Activated CD4-positive, alpha-beta T cell treated with anti-CD3 and anti-CD28 coated beads, Interleukin-2, amount 50 U/mL, for 24 hours (primary cell): ENCODE measurements around the gene NAA15.
A peak's percentile ranks its signal among the peaks of the same experiment; 100 is the strongest.
"Not testable (repeated sequence)": the region's sequence is repeated elsewhere in the genome, so short reads cannot be mapped to it uniquely, and the experiment has no call there.

Experiments used
- DNase-seq, 2 donors: peaks; one replicate each; pipeline ENCODE4 v3.0.0-alpha.2; 2020; ENCODE audit warnings: low read depth in 1 of 2, low spot score in 1 of 2

NAA15 gene

DNA sequence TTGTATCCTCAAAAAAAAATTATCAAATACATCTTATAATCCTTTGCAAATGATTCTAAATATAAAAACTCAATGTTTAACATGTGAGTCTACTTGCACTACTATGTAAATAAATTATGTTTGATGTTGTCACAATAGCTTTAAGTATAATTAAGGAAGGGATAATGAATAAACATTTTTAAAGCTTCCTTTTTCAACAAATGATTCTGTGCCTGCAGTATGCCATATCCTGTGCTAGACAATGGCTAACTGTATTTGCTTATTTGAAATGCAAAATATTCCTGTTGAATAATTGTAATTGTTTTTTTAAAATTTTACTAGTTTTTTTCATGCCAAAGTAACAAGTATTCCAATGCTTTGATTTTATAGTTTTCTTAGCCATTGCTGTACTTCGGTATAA lies 60.0 kb downstream of the NAA15 start:
- DNase-seq, result no peak

DNA sequence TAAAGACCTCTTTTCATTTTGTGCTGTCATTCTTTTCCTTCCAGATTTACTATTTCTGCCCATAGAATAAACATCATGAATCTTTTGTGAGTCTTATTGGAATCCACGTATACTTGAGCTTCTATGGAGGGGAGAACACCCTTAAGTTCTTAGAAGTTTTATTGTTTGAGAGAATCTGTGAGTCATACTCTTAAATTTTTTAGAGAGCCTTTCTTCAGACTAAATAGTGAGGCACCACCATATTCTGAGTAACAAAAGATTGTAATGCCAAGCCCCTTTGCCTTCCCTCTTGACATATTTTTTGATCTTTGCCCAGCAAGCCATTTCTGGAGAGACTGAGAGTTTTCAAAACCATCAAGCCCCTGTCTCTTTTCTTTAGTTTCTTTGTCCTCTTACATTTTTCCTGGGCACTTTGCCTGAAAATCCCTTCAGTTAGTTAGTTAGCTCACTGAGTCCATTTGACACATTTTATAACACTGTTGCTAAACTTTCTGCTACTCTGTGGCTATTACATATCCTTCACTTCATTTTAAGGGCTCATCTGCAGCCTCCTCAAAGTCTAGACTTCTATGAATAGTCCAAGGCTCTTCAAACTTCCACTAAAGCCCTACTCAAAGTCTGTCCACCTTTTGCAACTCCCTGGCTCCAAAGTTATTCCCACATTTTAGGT lies 66.3 kb downstream of the NAA15 start:
- no peak for DNase-seq

DNA sequence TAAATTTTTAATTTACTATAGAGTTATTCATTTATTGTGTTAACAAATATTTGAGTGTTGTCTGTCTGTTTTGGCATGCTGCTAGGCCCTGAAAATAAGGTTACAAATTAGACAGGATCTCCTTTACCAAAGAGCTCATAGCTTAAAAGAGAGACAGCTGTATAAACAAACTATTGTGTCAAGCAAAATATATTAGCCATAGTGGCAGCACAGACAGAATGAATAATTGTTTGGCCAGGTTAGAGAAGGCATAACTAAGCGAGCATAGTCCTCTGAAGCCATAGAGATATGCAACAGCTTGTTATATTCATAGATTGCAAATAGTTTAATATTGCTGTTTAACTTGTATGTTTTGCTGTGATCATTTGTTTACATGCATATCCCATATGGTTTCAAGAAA lies 67.7 kb downstream of the NAA15 start:
- DNase-seq, result no peak

DNA sequence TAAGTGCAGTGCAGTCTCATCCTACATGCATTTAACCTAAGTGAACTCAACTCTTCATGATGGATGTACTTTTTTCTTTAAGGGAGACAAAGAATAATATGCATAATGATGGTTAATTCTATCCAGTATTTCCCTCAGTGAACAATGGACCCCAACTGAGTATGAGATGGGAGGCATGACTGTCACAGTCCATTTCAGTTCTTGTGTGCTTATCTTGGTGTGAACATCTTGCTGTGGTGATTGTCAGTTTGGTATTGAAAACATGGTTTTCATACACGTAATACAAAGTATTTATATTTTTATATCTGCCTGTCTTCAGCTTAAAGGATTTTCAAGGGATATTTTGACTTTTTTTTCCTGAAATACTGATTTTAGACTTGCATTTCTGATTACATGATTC lies 72.9 kb downstream of the NAA15 start:
- DNase-seq, result no peak

DNA sequence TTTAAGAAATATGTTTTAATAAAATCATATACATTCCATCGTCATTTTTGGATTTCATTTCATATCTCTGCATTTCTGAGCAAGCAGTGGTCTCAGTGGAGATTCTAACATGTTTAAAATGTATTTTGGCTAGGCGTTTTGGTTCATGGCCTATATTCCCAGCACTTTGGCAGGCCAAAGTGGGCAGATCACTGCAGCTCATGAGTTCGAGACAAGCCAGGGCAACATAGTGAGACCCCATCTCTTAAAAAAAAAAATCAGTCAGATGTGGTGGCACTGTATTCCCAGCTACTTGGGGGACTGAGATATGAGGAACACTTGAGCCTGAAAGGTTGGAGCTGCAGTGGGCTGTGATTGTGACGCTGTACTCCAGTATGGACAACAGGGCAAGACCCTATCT lies 85.1 kb downstream of the NAA15 start:
- DNase-seq, result no peak

DNA sequence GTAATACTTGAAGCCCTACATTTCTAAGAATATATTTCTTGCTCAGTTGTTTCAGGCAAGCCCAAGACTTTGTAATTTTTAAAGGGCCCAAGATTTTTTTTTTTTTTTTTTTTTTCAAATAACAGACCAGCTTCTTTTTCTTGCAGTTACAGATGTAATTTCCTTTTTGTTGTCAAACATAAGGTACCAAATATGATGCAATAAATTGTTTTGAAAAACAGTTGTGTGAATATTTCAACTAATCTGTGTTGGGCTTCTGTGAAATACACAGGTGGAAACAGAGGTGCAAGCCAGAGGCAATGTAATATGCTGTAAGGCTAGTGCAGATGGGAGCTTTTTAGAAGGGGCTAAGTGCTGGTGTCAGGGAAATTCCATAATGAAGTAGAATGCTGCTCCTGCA lies 87.8 kb downstream of the NAA15 start:
- DNase-seq, result no peak

DNA sequence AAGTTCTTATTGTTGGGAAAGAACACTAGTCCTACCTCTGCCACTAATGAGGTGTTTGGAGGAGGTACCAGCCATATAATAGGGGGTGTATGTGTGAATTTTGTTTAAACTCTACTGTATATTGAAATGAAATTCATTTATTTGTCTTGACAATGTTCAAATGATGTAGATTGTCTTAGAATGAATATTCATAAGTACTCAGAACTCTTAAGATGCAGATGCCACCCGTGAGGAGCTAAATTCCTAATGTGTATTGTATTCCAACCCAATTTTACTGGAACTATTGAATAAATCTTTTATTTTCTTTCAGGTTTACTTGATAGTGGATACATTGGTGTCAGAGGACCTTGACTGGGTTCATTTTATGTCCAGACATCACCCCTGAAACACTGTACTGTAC lies 88.7 kb downstream of the NAA15 start:
- no peak for DNase-seq

DNA sequence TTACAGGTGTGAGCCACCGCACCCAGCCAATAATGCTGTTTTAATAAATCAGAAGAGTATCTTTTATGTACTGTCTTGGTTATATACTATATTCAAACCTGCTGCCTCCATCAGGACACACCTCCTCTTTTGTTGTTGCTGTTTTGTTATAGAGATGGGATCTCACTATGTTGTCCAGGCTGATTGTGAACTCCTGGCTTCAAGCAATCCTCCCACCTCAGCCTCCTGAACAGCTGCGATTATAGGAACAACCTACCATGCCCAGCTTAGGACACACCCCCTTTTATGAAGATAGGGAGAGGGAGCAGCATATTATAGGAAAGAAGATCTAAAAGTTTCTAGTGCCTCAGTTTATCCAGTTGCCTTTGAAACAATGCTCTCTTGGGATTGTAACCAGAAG lies 90.4 kb downstream of the NAA15 start:
- no peak for DNase-seq

DNA sequence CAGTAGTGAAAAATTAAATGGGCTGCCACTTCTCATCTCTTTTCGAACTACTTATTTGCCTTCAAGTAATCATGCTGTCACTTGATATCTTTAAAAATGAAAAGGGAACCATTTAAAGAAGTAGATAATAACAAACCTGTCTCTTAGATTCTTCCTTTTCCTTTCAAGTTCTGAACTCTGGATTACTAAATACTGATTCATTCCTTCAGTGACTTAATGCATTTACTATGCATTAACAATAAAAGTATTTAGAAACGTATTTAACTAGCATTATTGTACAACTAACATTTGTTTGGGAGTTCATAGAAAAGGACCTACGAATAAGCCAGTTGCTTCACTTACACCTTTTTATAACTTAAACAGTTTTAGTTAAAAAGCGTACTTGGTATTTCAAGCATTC lies 91.5 kb downstream of the NAA15 start:
- DNase-seq, result no peak

DNA sequence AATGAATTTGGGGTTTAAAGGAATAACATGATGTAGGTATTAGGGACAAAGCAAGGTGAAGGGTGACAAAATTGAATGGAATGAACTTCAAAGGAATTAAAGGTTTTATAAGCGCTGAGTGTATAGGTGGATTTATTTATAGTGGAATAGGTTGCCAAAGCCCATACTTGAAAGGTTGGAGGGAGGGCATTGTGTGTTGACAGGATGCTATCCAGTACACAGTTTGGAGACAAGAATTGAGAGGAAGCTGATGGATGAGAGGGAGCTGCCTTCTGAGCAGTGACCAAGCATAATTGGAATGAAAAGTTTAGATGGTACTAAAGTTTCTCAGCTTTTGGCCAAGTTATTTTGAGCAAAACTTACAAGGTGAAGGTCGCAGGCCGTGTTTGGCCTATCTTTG lies 100.1 kb downstream of the NAA15 start:
- no peak for DNase-seq

DNA sequence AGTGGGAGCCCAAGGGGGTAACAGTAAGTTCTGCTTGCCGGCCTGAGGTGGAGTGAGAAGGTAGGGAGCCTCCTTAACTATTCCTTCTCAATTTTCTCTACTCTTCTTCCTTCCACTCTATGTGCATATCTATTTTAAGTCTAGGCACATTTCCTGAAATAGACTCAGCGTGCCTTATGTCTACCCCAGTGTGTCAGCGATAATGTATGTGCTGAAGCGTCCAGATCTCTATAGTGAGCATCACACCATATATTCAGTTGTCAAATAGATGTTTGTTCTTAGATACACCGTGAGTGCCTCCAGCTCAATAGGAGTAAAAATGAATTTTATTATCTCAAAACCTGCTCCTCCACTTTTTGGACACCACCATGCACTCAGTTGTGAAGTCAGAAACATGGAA lies 101.1 kb downstream of the NAA15 start:
- DNase-seq, result no peak

DNA sequence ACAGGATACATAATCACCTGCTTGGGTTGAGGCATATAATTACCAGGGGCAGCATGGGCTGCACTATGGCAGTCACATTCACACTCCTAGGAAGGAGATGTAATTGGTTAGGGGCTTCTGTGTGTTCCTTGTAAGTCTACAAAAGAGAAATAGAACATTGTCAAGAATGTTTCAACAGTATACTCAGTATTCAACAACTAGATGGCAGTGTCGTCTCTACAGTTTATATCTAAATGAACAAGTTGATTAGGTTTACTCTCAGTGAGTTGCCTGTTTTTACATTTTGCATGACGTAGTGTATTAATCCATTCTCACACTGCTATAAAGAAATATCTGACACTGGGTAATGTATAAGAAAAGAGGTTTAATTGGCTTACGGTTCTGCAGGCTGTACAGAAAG lies 102.2 kb downstream of the NAA15 start:
- no peak for DNase-seq

DNA sequence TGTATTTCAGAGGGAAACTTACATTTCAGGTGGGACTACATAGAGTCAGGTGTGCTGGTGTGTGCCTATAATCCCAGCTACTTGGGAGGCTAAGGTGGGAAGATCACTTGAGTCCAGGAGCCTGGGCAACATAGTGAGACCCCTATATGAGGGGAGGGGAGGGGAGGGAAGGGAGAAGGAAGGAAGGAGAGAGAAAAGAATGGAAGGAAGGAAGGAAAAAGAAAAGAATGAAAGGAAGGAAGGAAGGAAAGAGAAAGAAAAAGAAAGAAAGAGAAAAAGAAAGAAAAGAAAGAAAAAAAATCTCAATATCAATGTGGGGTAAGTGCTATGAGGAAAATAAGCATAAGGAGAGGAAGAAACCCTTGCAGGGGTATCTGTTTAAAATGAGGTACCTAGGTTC lies 109.0 kb downstream of the NAA15 start:
- no peak for DNase-seq

DNA sequence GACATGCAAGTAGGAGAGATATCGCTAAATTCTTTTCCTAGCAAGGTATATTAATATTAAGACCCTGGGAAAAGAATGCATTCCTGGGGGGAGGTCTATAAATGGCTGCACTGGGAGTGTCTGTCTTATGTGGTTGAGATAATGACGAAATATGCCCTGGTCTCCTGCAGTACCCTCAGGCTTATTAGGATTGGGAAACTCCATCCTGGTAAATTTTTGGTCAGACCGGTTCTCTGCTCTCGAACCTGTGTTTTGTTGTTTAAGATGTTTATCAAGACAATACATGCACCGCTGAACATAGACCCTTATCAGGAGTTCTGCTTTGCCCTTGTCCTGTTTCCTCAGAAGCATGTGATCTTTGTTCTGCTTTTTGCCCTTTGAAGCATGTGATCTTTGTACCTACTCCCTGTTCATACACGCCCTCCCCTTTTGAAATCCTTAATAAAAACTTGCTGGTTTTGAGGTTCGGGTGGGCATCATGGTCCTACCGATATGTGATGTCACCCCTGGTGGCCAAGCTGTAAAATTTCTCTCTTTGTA lies 113.4 kb downstream of the NAA15 start:
- not testable (repeated sequence) for DNase-seq

DNA sequence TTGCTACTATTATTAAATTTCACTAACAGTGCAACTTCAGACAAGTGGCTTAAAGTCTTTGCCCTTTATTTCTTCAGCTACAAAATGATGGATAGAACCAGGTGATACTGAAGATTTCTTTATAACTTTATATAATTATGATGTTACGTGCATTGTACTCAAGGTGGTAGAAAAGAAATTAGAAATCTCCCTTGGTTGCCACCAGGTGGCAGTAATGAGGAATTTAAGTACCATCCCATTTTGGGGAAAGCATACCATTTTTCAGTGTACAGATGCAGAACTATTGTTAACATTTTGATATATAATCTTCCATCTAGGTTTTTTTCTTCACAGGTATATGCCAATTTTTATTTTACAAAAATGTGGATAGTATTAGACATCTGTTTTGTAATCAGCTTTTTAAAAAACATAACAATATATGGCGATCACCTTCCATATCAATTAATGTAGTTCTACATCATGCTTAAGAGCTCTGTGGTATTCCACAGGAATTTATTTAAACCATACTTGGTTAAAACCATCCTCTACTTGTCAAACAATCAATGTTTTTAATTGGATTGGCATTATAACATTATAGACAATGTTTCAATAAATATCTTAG lies 114.9 kb downstream of the NAA15 start:
- peak in 1 of 2 donors; percentile 13 for DNase-seq

DNA sequence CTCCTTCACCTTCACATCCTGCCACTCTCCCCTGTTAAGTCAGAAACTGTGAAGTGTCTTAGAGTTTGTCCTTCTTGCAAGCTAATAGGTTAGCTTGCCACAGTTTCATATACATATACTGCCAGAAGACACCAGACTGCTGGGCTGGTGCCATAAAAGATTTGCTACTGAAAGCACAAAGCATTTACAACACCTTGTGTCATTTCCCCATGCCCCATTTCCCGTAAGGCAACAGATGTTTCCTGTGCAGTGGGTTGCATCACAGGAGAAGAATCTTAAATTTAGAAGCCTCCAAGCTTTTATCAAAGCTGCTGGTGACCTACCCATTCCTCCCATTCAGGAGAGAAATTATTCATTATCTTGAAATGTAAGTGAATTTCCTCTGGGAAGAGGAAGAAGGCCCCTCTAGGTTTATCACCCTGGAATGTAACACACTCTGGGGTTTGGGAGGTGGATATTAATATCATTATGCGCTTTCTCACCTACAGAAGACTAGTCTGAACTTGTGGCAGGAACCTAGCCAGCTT lies 118.1 kb downstream of the NAA15 start:
- DNase-seq, result no peak

DNA sequence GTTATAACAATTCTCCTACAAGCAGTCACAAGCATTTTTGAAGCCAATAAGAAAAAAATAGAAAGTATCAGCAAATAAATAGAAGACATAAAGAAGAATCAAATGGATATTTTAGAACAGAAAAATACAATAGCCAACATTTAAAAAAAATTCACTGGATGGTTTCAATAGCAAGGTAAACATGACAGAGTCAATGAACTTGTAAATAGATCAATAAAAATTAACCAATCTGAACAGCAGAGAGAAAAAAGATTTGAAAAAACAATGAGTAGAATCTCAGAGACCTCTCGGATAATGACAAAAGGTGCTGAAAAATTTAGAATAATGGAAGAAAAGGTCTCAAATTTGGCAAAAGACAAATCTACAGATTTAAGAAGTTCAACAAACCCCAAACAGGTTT lies 119.3 kb downstream of the NAA15 start:
- no peak for DNase-seq

DNA sequence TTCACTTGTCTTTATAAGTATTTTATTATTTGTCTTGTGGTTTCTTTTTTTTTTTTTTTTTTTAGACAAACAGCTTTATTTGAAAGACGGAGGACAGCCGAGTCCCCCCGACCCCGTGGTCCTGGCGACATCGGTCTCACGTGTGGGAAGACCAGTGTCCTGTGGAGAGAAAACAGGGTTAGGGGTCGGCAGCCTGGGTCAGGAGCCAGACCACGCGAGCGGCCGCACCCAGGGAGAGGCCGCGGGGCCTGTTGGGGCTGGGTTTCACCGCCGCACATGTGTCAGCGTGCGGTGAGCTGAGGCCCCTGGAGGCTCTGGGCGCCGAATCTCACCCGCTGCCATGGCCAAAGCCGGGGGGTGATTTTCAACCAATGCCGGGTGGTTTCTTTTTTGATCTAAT lies 134.8 kb downstream of the NAA15 start:
- DNase-seq, result no peak

DNA sequence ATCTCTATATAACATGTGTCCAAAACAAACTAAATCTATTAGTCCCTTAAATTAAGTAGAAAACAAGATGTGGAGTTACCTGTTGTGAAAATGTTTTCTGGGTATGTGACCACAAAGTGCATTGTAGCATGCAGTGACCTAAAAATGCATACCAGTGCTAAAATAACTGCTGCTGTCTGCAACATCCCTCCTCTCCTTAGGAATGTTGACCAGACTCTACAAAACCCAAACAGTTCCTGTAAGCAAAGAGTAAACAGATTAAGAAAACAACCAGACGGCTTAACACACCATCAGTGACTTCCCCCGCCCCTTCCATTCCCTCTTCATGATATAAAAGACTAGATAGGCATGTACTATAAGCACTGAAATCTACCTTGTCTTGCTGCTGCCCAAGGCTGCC lies 136.8 kb downstream of the NAA15 start:
- DNase-seq, result no peak

DNA sequence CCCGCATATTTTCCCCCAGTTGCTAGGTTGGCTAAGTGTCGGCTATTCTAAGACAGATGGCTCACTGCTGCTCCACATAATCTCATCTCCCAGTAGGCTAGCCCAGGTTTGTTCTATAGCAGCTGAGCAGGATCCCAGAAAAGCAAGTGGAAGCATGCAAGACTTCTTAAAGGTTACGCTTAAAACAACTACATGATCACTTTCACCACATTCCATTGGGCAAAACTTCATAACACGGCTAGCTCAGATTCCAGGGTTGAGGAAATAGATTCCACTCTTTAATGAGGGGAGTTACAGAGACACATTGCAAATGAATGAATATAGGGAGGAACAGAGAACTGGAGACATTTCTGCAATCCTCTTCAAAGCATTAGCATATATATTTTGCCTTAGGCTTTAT lies 139.7 kb downstream of the NAA15 start:
- DNase-seq, result no peak

DNA sequence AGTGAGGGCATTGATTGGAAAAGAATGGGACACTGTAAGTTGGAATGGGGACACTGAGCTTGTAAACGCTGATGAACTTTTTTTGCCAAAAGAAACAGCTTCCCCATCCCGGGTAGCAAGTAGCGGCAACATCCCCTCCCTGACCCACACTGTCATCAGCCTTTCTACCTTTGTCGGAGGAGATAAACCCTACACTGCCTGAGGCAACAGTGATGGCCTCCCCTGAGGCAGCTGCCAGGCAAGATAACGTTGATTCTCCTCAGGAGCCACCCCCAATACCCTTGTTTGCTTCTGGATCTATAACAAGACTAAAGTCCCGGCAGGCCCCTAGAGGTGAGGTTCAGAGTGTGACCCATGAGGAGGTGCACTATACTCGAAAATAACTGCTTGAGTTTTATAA lies 142.4 kb downstream of the NAA15 start:
- no peak for DNase-seq

DNA sequence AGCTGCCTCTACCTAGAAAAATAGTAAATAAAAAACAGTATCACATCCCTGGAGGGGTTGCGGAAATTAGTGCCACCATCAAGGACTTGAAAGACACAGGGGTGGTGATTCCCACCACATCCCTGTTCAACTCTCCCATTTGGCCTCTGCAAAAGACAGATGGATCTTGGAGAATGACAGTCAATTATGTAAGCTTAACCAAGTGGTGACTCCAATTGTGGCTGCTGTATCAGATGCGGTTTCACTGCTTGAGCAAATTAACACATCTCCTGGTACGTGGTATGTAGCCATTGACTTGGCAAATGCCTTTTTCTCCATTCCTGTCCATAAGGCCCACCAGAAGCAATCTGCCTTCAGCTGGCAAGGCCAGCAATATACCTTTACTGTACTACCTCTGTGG lies 143.6 kb downstream of the NAA15 start:
- DNase-seq, result not testable (repeated sequence)

DNA sequence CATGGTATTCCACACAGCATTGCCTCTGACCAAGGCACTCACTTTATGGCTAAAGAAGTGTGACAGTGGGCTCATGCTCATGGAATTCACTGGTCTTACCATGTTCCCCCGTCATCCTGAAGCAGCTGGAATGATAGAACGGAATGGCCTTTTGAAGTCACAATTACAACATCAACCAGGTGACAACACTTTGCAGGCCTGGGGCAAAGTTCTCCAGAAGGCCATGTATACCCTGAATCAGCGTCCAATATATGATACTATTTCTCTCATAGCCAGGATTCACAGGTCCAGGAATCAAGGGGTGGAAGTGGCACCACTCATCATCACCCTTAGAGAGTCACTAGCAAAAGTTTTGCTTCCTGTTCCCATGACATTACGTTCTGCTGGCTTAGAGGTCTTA lies 145.8 kb downstream of the NAA15 start:
- not testable (repeated sequence) for DNase-seq
